NCI-H510A (cell line): ENCODE data around the gene UBE2J1.
"Not testable (repeated sequence)": the region's sequence is repeated elsewhere in the genome, so short reads cannot be mapped to it uniquely, and the experiment has no call there.

Experiments
- DNase-seq: peaks from one replicate; lab custom pipeline; 2025; lab: John Stamatoyannopoulos, UW

Gene UBE2J1

DNA sequence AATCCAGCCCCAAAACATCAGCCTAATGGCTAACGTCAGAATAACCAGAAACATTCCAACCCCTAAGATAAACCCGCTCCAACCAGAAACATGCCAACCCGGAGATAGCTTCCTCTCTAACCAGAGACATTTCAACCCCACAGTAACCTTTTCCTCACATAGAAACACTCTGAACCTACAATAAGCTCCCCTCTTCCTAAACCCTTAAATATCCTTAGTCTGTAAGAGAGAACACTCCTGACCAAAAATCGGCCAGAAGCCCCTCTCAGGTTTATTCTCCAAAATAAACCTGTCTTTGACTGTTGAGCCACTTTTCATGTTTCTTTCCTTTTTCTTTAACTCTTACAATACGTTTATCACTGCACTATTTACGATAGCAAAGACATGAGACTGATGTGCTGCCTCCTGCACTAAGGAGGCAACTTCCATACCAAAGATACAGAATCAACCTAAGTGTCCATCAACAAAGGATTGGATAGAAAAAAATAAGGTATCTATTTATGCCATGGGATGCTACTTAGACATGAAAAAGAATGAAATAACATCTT is 32.4 kb downstream of the UBE2J1 start:
- DNase-seq: no peak

DNA sequence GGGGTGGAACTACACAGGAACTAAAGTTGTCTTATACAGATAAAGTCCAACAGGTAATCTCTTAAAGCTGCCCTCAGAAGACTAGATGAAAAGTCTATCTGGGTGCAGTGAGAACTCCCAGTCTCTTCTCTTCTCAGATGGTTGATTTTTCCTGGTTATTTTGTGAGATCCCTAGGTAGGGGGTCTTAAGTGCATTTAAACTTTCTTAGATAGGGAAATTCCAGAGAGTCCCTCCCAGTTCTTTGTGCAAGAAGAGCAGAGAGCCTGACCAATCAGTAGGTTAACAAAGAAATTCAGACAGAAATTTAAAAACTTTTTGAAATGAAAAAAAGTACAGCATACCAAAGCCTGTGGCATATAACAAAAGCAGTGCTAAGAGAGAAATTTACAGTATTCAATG is 35.5 kb downstream of the UBE2J1 start:
- no peak for DNase-seq

DNA sequence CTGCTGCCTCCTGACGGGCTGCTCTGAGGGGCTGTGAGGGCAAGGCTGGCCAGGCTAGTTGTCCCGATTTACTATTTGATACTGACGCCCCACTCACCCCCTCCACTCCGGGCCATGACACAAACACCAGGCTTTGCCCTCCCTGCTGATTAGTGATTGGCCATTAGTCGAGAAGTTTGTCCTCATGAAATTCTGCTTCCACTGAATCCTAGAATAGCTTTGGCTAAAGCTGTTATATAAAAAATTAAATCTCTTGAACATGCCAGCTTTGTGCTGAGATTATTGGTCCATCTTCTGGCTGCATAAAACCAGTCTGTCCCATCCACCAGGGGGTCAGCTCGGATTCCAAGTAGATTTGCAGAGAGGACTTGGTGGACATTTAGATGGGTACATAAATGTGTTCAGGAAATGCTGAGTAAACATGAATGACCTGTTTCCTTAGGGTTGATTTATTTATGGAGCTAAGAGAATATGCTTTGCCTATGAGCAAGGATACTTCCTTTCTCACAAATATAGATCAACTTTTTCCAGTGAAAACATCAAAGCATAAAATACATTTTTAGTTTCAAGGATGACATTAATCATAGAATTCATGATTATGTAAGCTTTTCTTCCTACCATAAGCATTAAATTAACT is 37.2 kb downstream of the UBE2J1 start, which contains the start of gene GABRR2:
Gene GABRR2, minus strand, starts transcription at position 51 of the 637 bp plus-strand sequence. CDS start 134 bp downstream, outside the sequence.
- no peak for DNase-seq

DNA sequence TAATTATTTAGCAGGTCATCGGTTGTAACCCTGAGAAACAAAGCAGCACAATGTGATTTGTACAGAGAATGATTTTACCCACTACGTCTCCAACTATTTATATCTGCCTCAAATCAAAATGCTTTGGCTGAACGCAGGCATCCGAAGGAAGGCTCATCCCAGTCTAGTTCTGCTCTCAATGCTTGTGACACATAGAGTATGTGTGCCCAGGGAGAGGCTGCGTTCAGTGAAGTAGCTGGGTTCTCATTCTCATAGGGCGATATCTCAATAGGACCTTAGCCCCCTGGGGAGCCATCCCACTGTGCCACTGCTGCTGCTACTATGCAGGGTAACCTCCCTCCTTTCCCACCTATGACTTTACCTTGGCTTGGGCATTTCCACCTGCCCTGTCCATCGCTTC is 37.8 kb downstream of the UBE2J1 start:
- no peak for DNase-seq

DNA sequence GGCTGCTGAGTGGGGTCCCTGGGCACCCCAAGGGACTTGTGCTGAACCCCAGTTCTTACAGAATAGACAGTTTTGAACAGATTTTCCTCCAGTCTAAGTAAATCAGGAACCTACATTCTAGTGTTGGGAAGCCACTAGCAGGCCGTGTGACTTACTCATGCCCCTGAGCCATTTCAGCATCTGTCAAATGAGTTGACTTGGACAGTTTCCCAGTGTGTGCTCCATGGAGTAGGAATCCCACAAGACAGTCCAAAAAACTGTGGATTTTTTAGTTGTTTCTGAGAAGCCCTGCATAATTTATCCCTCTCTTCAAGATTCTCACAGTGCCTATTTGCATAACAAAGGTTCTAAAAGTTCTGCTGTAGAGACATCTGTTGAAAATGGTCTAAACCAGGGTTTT is 39.5 kb downstream of the UBE2J1 start:
- no peak for DNase-seq

DNA sequence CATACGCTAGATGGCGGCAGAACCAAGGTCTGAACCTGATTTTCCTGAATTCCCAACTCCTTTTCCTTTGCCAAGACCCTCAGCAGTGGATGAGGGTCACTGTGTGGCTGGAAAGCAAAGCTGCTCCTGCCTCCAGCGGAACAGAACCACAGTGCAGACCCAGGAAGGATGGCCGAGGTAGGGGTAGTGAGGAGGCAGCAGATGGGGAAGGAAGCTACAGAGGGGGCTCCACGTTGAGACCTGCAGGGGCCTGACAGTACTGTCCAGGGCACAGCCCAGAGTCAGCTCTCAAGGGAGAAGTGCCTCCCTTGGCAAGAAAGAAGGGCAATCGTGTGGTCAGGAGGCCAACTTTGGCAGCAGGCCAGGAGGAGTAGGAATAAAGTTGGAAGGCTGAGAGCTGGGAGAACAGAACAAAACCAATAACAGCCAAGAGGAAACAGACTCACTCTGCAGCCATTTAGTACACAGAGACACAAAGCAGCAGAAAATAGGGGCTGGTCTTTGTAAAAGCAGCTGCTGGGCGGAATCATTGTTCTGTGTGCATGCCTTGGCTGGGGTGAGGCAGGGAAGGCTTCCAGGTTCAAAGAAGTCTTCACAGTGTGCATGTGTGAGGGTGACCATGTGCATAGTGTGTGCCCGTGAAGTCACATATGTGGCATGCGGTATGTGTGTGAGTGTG is 40.5 kb downstream of the UBE2J1 start:
- DNase-seq: no peak

DNA sequence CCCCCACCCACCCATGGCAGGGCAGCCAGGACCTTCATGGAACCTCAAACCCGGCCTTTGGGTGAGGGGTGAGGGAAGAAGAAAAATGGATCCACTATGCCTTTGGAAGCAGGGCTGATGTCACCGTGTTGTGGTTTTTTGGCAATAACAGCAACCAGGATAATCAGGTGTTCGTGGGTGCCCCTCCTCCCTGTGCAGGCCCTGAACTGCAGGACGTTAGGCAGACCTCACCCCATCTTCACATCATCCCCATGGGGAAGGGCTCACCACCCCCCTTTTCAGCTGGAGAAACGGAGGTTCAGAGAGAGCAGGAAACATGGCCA is 41.0 kb downstream of the UBE2J1 start:
- DNase-seq: no peak

DNA sequence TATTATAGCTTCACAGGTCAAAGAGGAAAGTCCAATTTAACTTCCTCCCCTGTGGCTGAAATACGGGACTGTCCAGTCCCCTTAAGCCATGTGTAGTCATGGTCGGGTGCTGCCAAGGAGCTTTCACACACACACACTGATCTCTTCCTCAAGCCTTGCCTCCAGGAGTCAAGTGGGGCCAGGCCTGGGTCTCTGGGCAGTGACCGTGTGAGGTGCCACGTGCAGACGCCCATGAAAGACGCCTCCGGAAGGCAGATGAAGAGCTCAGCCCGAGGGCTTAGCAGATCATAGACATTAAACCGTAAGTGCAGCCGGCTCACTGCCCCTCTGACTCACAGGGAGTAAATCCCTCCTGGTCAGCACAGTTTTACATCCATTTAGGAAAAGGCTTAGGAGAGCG is 41.6 kb downstream of the UBE2J1 start:
- DNase-seq: no peak

DNA sequence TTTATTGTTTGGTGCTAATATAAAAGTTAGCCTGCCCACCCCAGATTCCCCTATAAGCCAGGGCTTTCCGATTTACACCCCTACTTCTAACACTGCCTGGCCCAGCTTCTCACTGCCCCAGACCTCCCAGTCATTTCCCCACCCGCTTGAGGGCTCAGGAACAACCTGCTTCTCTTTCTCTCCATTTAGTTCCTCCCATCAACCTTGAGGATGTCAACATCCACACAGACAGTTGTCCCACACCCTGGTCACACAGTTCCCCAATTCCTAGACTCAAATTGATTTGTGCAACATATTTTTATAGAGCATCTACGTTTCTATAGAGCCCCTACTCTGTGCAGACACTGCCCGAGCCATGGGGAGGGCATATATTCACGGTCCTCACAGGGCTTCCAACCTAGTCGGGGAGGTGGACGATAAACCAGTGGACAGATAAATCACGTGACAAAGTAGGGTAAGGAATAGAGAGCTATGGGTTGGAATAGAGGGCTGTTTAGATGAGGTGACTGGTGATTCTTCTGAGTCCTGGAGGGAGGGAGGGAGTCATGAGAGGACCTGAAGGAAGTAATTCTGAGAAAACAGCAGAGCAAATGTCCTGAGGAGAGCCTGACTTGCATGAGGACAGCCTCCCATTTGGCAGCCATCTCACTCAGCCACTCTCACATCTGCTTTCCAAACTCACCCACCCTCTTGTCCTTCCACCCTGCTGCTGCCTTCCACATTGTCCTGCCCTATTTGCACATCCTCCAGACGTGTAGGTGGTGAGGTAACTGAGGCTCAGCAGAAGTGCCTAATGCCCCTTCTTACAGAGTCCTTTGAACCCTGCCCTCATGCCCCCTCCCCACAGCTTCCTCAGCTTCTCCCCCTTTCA is 43.8 kb downstream of the UBE2J1 start:
- no peak for DNase-seq

DNA sequence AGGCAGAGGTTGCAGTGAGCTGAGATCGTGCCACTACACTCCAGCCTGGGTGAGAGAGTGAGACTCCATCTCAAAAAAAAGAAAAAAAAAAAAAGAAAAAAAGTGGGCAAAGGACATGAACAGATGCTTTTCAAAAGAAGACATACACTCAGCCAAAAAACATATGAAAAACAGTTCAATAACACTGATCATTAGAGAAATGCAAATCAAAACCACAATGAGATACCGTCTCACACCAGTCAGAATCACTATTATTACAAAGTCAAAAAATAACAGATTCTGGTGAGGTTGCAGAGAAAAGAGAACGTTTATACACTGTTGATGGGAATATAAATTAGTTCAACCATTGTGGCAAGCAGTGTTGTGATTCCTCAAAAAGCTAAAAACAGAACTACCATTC is 48.0 kb downstream of the UBE2J1 start:
- DNase-seq: not testable (repeated sequence)

DNA sequence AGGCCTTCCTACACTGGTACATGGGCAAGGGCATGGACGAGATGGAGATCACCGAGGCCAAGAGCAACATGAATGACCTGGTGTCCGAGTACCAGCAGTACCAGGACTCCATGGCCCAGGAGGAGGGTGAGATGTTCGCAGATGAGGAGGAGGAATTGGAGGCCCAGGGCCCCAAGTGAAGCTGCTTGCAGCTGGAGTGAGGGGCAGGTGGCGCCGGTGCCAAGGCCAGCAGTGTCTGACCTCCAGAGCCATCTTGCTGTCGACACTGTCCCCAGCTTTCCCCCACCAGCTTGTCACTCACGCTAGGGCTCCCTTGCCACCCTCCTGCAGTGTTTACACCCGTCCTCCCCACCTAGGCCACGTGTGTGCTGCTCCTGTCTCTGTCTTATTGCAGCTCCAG is 49.6 kb downstream of the UBE2J1 start:
- no peak for DNase-seq

DNA sequence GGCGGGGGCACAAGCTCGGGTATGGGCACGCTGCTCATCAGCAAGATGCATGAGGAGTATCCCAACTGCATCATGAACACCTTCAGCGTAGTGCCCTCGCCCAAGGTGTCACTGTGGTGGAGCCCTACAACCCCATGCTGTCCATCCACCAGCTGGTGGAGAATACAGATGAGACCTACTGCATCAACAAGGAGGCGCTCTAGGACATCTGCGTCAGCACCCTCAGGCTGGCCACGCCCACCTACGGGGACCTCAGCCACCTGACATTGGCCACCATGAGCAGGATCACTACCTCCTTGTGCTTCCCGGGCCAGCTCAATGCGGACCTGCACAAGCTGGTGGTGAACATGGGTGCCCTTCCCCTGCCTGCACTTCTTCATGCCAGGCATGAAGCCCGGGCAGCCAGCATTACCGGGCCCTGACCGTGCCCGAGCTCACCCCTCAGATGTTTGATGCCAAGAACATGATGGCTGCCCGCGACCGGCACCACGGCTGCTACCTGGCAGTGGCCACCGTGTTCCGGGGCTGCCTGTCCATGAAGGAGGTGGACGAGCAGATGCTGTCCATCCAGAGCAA is 50.2 kb downstream of the UBE2J1 start:
- DNase-seq: no peak

DNA sequence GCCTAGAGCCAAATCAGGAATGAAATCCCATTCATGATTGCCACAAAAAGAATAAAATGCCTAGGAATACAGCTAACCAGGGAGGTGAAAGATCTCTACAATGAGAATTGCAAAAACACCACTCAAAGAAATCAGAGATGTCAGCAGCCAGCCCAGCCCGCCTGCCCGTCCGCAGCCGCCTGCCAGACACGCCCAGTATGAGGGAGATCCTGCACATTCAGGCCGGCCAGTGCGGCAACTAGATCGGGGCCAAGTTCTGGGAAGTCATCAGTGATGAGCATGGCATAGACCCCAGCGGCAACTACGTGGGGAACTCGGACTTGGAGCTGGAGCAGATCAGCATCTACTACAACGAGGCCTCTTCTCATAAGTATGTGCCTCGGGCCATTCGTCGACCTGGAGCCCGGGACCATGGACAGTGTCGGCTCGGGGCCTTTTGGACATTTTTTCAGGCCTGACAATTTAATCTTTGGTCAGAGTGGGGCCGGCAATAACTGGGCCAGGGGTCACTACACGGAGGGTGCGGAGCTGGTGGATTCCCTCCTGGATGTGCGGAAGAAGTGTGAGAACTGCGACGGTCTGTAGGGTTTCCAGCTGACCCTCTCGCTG is 50.8 kb downstream of the UBE2J1 start:
- DNase-seq: no peak

DNA sequence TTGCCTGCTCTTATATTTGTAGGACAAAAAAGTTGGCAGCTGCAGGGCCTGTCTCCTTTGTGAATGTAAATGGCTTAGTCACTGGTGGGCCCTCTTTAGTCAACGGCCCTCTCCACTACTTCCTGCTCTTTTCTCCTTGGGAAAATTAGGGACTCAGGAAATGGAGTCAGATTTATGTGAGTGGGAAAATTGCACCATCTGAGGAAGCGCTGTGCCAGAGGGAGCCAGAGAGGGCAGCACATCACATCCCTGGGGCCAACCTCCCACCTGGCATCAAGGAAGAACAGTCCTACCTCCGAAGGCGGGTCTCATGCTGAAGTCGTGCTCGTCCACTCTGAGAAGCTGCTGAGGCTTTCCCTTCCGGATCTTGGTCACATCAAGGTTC is 53.1 kb downstream of the UBE2J1 start:
- no peak for DNase-seq

DNA sequence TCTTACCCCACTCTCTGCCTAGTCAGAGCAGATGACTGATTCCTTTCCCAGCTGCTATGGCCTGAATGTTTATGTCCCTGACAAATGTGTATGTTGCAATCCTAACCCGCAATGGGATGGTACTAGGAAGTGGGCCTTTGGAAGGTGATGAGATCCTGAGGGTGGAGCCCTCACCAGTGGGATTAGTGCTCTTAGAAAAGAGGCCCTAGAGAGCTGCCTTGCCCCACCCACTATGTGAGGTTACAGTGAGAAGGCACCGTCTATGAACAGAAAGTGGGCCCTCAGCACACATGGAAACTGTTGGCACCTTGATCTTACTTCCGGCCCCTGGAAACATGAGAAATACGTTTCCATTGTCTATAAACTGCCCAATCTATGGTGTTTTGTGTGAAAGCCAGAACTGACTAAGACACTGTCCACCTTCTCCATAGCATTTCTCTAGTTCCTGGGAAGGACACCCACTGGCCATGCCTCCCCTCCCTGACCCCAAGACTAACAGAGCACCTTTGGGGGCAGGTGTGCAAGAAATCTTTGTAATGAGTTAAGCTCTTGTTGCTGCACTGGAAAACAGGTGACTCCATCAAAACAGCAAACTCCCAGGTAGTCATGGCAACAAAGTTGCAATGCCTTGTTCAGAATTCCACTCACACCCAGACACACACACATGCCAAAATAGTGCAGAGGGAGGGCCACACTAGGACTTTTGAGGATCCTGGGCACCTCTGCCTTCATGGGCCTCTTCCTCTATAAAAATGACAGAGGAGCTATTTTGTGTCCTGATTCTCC is 53.6 kb downstream of the UBE2J1 start:
- DNase-seq: no peak

DNA sequence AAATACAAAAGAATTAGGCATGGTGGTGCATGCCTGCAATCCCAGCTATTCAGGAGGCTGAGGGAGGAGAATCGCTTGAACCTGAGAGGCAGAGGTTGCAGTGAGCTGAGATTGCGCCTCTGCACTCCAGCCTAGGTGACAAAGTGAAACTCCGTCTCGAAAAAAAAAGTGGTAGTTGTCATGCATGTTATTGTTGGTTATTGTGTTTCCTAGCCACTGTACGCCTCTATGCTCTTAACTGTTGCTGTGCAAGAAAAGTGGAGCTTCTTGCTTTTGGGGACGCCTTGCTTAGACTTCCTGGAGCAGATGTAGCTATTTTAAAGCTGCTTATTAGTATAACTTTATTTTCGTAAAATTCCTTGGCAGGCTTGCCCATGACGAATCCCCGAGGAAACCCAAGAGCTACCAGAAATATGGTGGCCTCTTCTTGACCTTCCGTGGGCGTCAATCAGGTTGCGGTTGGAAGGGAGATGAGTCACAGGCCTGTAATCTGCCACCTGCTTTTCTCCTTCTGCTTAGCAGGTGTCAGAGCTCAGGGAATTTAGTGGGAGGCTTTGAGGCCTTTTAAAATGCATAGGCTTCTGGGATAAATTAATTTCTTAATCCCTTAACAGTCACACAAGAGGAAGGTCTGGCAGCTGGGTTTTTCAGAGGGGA is 54.7 kb downstream of the UBE2J1 start:
- no peak for DNase-seq

DNA sequence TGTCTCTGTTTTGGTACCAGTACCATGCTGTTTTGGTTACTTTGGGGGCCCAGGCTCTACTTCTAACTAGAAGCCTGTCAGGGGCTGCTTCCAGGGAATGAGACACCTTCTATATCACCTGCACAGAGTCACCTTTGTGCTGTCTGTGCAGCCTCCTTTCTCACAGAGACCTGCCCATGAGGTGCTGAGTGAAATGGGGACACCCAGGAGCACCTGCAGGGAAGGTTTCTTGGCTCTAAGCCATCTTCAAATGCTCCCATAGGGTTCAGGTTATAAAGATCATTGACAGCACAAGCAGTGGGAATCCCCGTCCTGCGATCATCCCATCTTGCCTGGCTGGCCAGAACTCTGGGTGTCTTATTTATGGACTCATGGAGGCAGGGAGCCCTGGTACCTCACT is 56.5 kb downstream of the UBE2J1 start:
- DNase-seq: no peak

DNA sequence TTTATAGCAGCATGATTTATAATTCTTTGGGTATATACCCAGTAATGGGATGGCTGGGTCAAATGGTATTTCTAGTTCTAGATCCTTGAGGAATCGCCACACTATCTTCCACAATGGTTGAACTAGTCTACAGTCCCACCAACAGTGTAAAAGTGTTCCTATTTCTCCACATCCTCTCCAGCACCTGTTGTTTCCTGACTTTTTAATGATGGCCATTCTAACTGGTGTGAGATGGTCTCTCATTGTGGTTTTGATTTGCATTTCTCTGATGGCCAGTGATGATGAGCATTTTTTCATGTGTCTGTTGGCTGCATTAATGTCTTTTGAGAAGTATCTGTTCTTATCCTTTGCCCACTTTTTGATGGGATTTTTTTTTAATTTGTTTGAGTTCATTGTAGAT is 57.4 kb downstream of the UBE2J1 start:
- DNase-seq: not testable (repeated sequence)

DNA sequence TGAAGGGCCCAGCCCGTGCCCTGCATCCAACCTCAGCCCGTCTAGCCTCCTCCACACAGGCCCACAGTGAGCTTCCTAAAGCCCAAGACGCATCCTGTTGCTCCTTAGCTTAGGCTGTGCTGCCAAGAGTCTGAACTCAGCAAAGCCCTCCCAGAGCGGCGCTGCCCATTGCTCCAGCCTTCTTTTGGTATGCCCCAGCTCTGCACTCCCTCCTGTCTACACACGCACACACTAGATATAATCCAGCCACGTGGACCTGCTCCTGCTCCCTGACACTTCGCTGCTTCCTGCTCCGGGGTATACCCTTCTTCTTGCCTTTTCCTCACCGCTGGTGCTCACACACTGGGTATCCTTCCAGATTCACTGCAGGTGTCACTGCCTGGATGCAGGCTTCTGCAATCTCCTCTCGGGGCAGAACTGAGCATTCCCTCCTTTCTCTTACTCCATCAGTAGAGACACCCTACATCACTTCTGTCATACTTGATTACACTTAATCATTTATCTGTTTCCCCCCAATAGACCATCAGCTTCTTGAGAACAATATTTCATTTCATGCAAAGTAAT is 61.2 kb downstream of the UBE2J1 start:
- DNase-seq: no peak

DNA sequence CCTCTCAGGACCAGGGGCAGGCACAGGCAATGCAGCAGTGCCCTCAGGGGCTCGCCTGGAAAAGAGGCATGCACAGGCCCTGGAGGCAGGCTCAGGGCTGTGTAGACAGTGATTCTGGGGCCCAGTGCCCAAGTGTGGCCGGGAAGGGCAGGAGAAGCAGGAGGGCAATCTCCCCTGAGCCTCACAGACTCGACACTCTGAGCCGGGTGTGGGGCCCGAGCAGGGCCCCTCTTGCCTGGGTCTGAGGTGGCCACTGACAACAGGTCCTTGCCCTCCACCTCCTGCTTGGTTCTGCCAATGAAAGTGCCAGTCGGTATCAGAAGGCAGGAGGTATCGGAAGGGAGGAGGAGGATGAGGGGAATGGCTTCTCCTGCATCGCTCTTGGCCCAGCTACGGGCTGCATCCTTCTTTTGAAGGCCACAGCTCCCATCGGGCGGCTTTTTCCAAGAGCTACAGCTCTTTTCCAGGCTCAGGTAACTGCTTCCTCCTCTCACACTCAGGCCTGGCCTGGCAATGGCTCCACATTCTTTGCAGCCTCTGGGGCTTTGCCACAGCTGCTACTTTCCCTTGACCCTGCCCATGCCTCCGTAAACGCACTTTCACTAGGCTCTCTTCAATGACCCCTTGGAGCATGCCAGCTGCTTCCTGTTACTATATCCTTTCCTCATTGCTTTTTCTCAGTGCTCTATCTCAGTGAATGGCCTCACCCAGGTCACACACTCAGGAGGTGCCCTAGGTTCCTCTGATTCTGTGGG is 61.9 kb downstream of the UBE2J1 start:
- DNase-seq: no peak
